Ureter (tissue), 1 donor: ENCODE measurements around the gene VPS26B. TPM values are rescaled to one million over a fixed set of nuclear protein-coding genes. Genes with fewer than 3 reads are reported as not detected.

ENCODE experiments used
- DNase-seq: peaks from one replicate; pipeline ENCODE4 v3.0.0-alpha.2; 2020; ENCODE audit warnings: low spot score
- total RNA-seq: library from RNA; stranded (reverse); gene quantifications from one replicate; pipeline ENCODE4 v1.2.4, GENCODE V29; 2023
- donor health status: DM: yes; HTN: yes; CAD: no.

VPS26B gene
- total RNA-seq, 1 donor from 2014 or later: 46.9 TPM

- no peak for DNase-seq
Observed at GRCh38 chr11:134257101-134257500, 32.6 kb downstream of the VPS26B start.

GRCh38 chr11:134258577-134258976, 34.1 kb downstream of the VPS26B start:
- DNase-seq: no peak

- DNase-seq: no peak
Observed at GRCh38 chr11:134260503-134260902, 36.0 kb downstream of the VPS26B start.

DNA sequence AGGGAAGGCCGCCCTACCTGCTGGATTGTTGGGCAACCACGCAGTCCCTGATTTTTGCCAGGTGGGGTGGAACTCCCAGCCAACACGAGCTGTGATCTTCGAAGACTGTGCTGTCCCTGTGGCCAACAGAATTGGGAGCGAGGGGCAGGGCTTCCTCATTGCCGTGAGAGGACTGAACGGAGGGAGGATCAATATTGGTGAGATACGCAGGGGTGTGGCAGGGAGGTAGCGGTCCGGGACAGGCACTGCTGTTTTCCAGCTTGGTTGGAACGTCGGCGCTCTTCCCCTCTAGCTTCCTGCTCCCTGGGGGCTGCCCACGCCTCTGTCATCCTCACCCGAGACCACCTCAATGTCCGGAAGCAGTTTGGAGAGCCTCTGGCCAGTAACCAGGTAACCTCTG, 36.5 kb downstream of the VPS26B start:
- DNase-seq: no peak

DNA sequence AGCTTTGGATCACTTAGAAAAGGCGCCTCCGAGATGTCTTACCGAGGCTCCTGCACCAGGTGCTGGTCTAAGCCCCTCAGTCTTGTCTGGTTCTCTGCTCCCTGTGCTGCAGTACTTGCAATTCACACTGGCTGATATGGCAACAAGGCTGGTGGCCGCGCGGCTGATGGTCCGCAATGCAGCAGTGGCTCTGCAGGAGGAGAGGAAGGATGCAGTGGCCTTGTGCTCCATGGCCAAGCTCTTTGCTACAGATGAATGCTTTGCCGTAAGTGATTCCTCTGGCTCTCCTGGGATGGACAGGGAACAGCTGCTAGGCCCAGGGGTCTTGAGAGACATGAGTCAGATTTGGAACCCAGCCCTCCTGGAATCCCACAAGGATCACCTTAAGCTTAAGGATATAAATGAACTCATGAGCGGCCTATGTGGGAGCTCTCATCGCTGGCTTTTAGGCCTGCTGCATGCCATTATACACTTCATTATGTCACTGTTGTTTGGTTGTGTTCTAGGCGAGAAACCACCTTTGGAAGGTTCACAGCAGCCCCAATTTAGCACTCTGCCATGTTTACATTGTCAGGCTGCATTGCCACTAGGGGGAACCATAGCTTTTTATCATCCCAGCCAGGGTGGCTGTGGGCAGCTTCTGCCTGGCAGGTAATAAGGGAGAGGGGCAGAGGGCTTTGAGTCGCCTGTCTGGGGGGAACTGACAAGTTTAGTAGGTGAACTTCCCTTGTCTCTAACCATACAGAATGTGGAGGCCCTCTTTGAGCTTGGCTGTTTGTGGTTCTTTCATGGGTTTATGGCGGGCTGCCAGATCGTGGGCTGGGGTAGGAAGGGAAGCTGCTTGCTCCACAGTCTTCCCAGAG, 37.4 kb downstream of the VPS26B start:
- no peak for DNase-seq

GRCh38 chr11:134264966-134265764, 40.7 kb downstream of the VPS26B start:
- no peak for DNase-seq

GRCh38 chr11:134266440-134266839, 42.0 kb downstream of the VPS26B start:
- DNase-seq: no peak

DNA sequence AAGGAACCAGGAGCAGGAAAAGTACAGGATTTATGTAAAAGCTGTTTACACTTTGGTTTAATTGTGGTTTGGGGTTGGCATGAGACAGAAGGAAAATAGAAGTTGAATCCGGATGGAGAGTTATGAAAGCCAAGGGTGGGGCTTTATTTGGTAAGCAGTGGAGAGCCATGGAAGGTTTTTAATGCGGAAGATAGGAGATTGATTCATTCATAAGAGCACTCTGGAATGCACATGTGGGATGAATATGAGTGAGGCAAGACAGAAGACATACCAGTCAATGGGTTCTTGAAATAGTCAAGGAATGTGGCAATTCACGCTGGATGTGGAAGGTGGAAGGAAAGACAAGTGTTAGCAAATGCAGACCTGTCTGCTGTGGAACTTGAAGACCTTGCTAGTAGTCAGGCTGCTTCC, 42.4 kb downstream of the VPS26B start:
- no peak for DNase-seq

DNA sequence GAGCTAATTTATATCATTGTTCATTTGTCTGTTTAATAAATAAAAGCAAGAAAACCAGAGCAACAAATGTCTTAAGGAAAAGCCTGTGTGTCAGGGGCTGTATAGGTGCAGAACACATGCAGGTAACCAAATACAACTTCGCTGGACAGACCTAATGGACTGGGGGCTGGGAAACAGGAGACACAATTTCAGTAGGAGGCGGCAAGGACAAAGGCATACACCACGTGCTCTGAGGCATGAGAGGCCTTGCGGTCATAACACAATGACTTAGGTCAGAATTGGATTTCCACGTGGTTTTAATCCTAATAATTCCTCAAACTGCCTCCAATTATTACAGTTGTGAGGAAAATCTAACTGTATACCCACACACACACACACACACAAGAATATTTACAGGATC, 43.0 kb downstream of the VPS26B start:
- no peak for DNase-seq

DNA sequence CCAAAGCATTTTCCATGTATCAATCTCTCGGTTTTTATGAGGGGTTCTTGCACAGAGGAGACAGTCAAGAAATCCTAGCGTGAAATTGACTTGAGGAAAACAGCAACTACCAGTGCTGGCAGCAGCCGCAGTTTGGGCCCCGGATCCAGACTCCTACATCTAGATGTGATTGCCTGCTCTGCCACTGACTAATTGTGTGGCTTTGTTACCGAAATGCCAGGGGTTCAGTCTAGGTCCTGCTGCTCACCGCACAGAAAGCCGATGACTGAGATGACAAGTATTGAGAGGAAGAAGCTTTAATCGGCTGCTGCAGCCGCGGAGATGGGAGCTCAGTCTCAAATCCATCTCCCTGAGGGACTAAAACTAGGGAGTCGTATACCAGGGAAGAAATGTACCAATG, 43.5 kb downstream of the VPS26B start:
- no peak for DNase-seq

GRCh38 chr11:134270250-134270714, 45.8 kb downstream of the VPS26B start:
- DNase-seq: no peak

DNA sequence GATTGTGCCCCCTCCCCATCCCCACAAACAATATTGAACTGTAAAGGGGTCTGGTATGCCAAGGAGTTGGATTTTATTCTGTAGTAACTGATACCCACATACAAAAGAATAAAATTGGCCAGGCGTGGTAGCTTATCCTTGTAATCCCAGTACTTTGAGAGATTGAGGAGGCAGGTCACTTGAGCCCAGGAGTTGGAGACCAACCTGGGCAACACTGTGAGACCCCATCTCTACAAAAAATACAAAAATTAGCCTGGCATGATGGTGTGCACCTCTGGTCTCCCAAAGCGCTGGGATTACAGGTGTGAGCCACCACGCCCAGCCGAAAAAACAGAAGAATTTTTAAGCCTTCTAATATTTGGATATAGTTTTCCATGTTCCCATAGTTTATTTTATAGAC, 47.5 kb downstream of the VPS26B start:
- DNase-seq: no peak

GRCh38 chr11:134272381-134273316, 48.2 kb downstream of the VPS26B start:
- no peak for DNase-seq

GRCh38 chr11:134273317-134273712, 48.8 kb downstream of the VPS26B start:
- no peak for DNase-seq

DNA sequence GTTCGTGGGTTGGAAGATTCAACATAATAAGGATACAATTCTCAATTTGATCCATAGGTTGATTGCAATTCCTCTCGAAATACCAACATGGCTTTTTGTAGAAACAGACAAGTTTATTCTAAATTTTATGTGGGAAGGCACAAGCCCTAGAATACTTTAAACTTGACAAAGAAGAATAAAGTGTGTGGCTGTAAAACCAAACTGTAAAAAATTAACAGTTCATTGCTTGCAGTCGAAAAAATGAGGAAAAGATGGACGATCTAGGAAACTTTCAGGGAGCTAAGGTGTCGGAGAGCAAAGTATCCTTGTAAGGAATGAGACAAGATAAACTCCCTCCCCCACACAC, 50.7 kb downstream of the VPS26B start:
- no peak for DNase-seq

DNA sequence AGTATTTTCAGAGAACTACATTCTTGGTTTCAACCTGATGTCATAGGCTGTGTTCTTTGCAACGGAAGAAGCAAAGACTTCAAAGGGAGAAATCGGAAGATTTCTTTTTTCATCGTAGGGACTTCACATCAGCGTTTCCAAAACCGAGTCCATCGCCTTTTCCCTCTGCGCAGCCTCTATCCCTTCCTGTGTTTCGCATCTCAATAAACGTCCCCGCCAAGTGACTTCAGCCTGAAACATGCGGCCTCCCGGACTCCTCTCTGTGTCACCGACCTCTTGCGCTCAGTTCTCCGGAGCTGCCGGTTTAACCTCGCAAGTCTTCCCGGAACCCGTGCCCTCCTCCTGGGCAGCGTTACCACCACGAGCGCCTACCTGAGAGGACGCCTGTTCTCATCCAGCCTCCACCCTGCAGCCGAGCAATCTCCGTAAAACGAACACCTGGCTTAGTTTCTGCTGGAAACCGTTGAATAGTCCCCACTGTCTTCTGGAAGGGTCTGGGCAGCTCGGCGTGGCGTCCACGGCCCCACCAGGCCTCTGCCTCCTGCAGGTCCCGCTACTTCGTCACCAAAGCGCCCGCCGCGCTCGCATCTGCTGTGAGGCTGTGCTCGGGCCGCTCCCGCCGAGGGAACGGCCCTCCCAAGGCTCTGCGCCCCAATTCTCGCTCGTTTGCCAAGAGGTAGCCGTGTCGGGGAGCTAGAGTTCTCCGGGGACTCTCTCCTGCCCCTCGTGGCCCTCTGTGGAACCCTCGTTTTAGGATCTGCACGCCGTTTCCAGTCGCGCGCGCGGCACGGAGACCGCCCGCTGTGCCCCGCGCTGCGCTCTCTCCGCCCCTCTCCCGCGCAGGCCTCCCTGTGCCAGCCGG, 51.3 kb downstream of the VPS26B start, which contains the start of gene GLB1L3:
GLB1L3 (plus strand) TSS at position 846 of the 862 bp plus-strand sequence. CDS start 362 bp downstream, outside the sequence.
- peak; percentile 46 for DNase-seq

DNA sequence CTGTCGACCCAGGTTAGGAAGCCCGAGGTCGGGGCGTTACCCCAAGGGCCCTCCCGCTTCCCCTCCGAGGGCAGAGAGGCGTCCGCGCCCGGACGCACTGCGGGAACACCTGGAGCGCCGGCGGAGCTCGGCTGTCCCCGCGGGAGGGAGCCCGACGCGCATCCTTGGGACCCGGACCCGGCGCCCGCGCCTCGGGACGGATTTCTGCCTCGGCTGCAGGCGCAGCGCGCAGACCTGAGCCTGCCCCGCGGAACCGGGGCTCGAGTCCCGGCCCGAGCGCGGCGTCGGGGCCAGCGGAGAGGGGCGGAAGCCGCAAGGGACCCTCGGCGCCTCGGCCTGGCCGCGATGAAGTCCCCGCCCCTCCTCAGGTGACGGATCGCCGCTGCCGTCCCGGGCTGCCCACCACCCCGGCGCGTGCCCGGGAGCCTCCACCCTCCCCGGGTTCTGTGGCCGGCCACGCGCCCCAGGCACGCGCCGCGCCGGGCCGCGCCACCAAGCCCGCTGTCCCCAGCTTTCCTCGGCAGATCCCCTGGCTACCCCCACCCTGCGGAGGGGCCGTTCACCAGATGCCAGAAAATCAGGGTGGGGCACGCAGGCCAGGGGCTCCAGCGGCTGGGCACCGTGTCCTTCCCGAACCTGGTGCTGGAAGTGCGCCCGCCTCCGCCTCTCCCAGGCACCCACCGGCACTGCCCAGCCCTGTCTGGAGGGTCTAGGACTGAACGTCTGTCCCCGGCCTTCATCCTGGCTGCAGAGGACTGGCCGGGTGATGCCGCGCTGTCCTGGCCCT, 52.1 kb downstream of the VPS26B start:
- DNase-seq: peak; percentile 40

DNA sequence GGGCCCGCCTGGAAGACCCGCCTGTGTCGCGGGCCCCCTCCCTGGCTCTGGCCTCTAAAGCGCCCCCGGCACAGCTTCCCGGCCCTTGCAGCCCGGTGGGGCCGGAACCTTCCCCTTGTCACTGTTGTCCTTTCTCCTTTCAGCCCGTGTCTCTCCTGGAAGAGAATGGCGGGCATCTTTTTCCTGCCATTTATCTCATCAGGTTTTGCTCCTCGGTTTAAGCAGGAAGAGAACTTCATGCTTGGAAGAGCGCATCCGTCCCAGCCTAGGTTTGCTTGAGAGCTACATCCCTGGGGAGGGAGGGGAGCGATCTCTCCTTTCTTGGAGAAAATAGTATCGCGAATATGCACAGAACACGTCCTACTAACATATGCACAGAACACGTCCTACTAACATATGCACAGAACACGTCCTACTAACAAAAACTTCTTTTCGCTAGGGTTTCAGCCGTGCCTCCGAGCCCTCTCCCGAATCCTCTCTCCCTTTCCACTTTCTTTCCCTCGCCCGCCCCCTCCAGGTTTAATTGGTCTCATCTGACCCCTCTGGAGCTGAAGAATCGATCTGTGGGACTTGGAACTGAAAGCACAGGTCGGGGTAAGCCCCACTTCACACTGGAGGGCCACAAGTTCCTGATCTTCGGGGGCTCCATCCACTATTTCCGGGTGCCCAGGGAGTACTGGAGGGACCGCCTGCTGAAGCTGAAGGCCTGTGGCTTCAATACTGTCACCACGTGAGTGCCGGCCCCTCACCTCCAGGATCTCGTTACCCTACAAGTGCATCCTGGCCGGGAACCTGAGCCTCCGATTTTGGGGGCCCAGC, 52.9 kb downstream of the VPS26B start:
- DNase-seq: peak; percentile 31

- DNase-seq: peak; percentile 17
Observed at GRCh38 chr11:134278356-134278755, 53.9 kb downstream of the VPS26B start.
